K562 (cell line): ENCODE measurements around the gene PRR11. TPM values are rescaled to one million over a fixed set of nuclear protein-coding genes. Genes with fewer than 3 reads are reported as not detected.
A peak's percentile ranks its signal among the peaks of the same experiment; 100 is the strongest.

Experiments
- CBX3 ChIP-seq, 2 experiments: IDR thresholded peaks; 1 replicate in 1 of 2; 2 replicates in 1 of 2; pipeline ENCODE4 v1.6.1; 2012; ENCODE audit warnings: inconsistent platforms in 2 of 2, low read length in 2 of 2, borderline replicate concordance in 1 of 2, control low read depth in 1 of 2
- CHAMP1 ChIP-seq: fragments of 450-650 bp; IDR thresholded peaks from 2 replicates; pipeline ENCODE4 v1.6.1; 2016; ENCODE audit warnings: mild to moderate bottlenecking
- CREM ChIP-seq: IDR thresholded peaks from 2 replicates; pipeline ENCODE4 v1.6.1; 2014; ENCODE audit warnings: antibody characterized with exemption, low read depth
- DPF2 ChIP-seq: fragments of 450-650 bp; IDR thresholded peaks from 2 replicates; pipeline ENCODE4 v1.6.1; 2016
- ETS2 ChIP-seq: IDR thresholded peaks from 2 replicates; pipeline ENCODE4 v1.6.1; 2016; ENCODE audit warnings: borderline replicate concordance, missing genetic modification characterization, mild to moderate bottlenecking, moderate library complexity, missing compliant biosample characterization; ENCODE audit not compliant: poor library complexity, severe bottlenecking
- HCFC1 ChIP-seq: IDR thresholded peaks from 2 replicates; pipeline ENCODE4 v1.6.1; 2012; ENCODE audit warnings: low read depth, low read length, improper control_type of control experiment
- KLF10 ChIP-seq: fragments of 250-450 bp; sonication (Bioruptor Pico); IDR thresholded peaks from 2 replicates; pipeline ENCODE4 v1.6.1; 2021; ENCODE audit warnings: matching md5 sums
- MAZ ChIP-seq, 2 experiments: fragments of 450-650 bp in 1 of 2; sonication (generic) in 1 of 2; formaldehyde crosslinking; IDR thresholded peaks in 1 of 2; conservative IDR thresholded peaks in 1 of 2; 2 replicates each; pipeline versions ENCODE4 v1.4.0 to v1.5.0; 2020; ENCODE audit warnings: mild to moderate bottlenecking in 1 of 2, missing genetic modification reagents in 1 of 2
- MED1 ChIP-seq: sonication (generic); formaldehyde crosslinking; IDR thresholded peaks from 2 replicates; pipeline ENCODE4 v1.8.1; 2023; ENCODE audit warnings: missing genetic modification reagents, borderline replicate concordance
- MTA2 ChIP-seq: fragments of 450-650 bp; IDR thresholded peaks from 2 replicates; pipeline ENCODE4 v1.6.1; 2016; ENCODE audit warnings: low read depth
- MTA3 ChIP-seq: fragments of 450-650 bp; formaldehyde crosslinking; IDR thresholded peaks from 2 replicates; pipeline ENCODE4 v1.6.1; 2017; ENCODE audit warnings: mild to moderate bottlenecking, borderline replicate concordance
- MXD1 ChIP-seq: fragments of 250-450 bp; sonication (Bioruptor Pico); IDR thresholded peaks from 2 replicates; pipeline ENCODE4 v1.8.0; 2021; ENCODE audit warnings: borderline replicate concordance, mild to moderate bottlenecking, moderate library complexity; ENCODE audit not compliant: poor library complexity, severe bottlenecking
- NR2C1 ChIP-seq, 2 experiments: fragments of 450-650 bp; IDR thresholded peaks; 2 replicates each; pipeline ENCODE4 v1.6.1; 2017; ENCODE audit warnings: mild to moderate bottlenecking in 2 of 2, antibody characterized with exemption in 1 of 2, inconsistent platforms in 1 of 2, missing compliant biosample characterization in 1 of 2, missing genetic modification characterization in 1 of 2
- POLR3G ChIP-seq: IDR thresholded peaks from 2 replicates; pipeline ENCODE4 v1.6.1; 2011; ENCODE audit not compliant: insufficient read length, insufficient replicate concordance; ENCODE audit errors: extremely low read depth
- PTRF ChIP-seq: fragments of 450-650 bp; IDR thresholded peaks from 2 replicates; pipeline ENCODE4 v1.6.1; 2016; ENCODE audit warnings: mild to moderate bottlenecking, missing genetic modification characterization, missing compliant biosample characterization
- RHOXF2B ChIP-seq: fragments of 250-450 bp; sonication (Bioruptor Pico); conservative IDR thresholded peaks from 2 replicates; pipeline ENCODE4 v1.5.1; 2021
- SPI1 ChIP-seq: IDR thresholded peaks from 2 replicates; pipeline ENCODE4 v1.6.1; 2011; ENCODE audit warnings: low read depth, low read length, control low read depth, borderline replicate concordance
- ZNF134 ChIP-seq: fragments of 250-450 bp; sonication (Bioruptor Pico); conservative IDR thresholded peaks from 2 replicates; pipeline ENCODE4 v1.4.0; 2020
- ZNF584 ChIP-seq: fragments of 200-800 bp; sonication (Bioruptor generic); IDR thresholded peaks from 2 replicates; pipeline ENCODE4 v1.6.1; 2016; ENCODE audit warnings: low read depth, mild to moderate bottlenecking, missing genetic modification characterization, missing compliant biosample characterization
- polyA plus RNA-seq, 8 experiments: library from polyadenylated mRNA; depleted of rRNA in 4 of 8; stranded (reverse) in 5 of 8; unstranded in 3 of 8; fragments of >200 nt; fragmentation: Nextera tagmentation in 2 of 8; fragmentation: Illumina TruSeq in 1 of 8; extraction: Ambion mirVana in 2 of 8; extraction: Trizol in 1 of 8; gene quantifications; 2 replicates each; pipeline versions ENCODE4 v1.2.1 to v1.2.3, GENCODE V29; 2011 to 2014; ENCODE audit warnings: inconsistent platforms in 1 of 8, missing spikeins in 1 of 8
- total RNA-seq, 7 experiments: library from RNA; depleted of rRNA in 6 of 7; stranded (reverse); fragments of >200 nt in 6 of 7; fragmentation: Illumina TruSeq in 2 of 7; extraction: Trizol in 2 of 7; gene quantifications; 2 replicates each; pipeline versions ENCODE4 v1.2.1 to v1.2.3, GENCODE V29; 2011 to 2021; ENCODE audit warnings: low replicate concordance in 1 of 7
- TF ChIP-seq, protein P1 (sequence below): fragments of 450-650 bp; formaldehyde crosslinking; IDR thresholded peaks from 2 replicates; pipeline ENCODE4 v1.4.0; 2020; ENCODE audit warnings: mild to moderate bottlenecking, moderate library complexity
- TF ChIP-seq, protein P2 (sequence below): fragments of 250-450 bp; sonication (Bioruptor Pico); IDR thresholded peaks from 2 replicates; pipeline ENCODE4 v1.9.0; 2021; ENCODE audit warnings: mild to moderate bottlenecking
- TF ChIP-seq, protein P3 (sequence below): fragments of 450-650 bp; IDR thresholded peaks from 2 replicates; pipeline ENCODE4 v1.6.1; 2016

The PRR11 gene
- total and polyA plus RNA-seq, 9 of the 15 experiments (the other 6 are each of a cell fraction or from before 2014, with no cell fraction given) = 13.3 to 75.2 (median 46.4) TPM

DNA sequence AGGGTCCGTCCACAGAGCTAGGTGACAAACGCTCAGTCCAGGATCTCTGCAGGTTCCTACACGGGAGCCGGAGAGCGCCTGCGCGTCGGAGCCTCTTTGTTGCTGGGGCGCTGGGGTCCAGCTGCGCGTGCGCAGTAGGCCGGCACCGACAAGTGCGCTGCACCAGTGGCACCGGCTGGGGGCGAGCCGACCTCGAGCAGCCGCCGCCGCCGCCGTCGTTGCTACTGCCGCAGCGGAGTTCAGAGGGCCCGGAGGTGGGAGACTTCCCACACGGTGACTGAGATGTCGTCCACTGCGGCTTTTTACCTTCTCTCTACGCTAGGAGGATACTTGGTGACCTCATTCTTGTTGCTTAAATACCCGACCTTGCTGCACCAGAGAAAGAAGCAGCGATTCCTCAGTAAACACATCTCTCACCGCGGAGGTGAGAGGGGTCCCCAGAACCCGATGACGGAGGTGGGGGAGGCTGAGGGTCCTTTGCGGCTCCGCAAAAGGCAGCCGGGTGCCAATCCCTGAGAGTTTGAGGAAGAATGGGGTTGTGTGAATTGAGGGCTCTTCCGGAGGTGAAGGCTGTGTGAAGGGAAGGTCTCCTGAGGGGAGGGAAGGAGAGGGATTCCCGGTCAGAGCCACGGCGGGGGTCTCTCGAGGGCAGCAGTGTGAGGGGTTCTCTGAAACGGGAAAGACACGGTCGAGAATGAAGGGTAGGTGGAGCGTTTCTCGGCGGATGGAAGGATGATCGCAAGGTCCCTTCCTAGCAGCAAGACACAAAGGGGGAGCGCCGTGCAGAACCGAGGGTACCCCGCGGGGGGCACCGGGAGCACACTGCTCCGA lies 65.0 kb downstream of the PRR11 start, which contains the start of gene GDPD1 (continued):
- TF ChIP-seq MED1 (CRISPR knock-in tag) (no peak), CREM (peak; percentile 69), MTA3 (peak; percentile 63; the same call in 1 of the 2 replicates), CHAMP1 (peak; percentile 47; the same call in 1 of the 2 replicates), RHOXF2B (CRISPR knock-in tag) (no peak), ETS2 (tag) (no peak), POLR3G (no peak), MXD1 (no peak), CBX3 (IDR thresholded peaks at IDR 0.05; ENCODE audit: borderline replicate concordance in 1 of 2, low read length in 2 of 2) (peak in 1 of 2 experiments; percentile 59; a peak in 1 of 3 replicates), KLF10 (CRISPR knock-in tag) (no peak), HCFC1 (0 out of 2 replicates have a peak, but pooled peaks have one; percentile 9), ZNF134 (no peak), SPI1 (no peak), NR2C1 (IDR thresholded peaks at IDR 0.05) (0 out of 2 replicates have a peak, but pooled peaks have one; percentile 31), NR2C1 (tag; IDR thresholded peaks at IDR 0.05) (peak; percentile 46; the same call in 1 of the 2 replicates), MAZ (CRISPR knock-in tag; conservative IDR thresholded peaks at IDR 0.05 in 1 of 2, IDR thresholded peaks at IDR 0.05 in 1 of 2) (0 out of 4 replicates have a peak, but pooled peaks have one; percentile 20 to 49), PTRF (tag) (no peak), DPF2 (peak; percentile 41; the same call in 1 of the 2 replicates), MTA2 (0 out of 2 replicates have a peak, but pooled peaks have one; percentile 6), ZNF584 (CRISPR knock-in tag) (no peak)
- TF ChIP-seq, protein P1, sequence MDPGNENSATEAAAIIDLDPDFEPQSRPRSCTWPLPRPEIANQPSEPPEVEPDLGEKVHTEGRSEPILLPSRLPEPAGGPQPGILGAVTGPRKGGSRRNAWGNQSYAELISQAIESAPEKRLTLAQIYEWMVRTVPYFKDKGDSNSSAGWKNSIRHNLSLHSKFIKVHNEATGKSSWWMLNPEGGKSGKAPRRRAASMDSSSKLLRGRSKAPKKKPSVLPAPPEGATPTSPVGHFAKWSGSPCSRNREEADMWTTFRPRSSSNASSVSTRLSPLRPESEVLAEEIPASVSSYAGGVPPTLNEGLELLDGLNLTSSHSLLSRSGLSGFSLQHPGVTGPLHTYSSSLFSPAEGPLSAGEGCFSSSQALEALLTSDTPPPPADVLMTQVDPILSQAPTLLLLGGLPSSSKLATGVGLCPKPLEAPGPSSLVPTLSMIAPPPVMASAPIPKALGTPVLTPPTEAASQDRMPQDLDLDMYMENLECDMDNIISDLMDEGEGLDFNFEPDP (CRISPR knock-in tag) = no peak
- TF ChIP-seq, protein P2, sequence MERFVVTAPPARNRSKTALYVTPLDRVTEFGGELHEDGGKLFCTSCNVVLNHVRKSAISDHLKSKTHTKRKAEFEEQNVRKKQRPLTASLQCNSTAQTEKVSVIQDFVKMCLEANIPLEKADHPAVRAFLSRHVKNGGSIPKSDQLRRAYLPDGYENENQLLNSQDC (CRISPR knock-in tag) = peak; percentile 75; the same call in 1 of the 2 replicates
- TF ChIP-seq, protein P3, sequence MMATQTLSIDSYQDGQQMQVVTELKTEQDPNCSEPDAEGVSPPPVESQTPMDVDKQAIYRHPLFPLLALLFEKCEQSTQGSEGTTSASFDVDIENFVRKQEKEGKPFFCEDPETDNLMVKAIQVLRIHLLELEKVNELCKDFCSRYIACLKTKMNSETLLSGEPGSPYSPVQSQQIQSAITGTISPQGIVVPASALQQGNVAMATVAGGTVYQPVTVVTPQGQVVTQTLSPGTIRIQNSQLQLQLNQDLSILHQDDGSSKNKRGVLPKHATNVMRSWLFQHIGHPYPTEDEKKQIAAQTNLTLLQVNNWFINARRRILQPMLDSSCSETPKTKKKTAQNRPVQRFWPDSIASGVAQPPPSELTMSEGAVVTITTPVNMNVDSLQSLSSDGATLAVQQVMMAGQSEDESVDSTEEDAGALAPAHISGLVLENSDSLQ = no peak
